Fibroblast of the aortic adventitia (primary cell): ENCODE results near the gene PEX11B. TPM values are rescaled to one million over a fixed set of nuclear protein-coding genes. Genes with fewer than 3 reads are reported as not detected.

ENCODE experiments used
- DNase-seq: peaks from one replicate; pipeline ENCODE4 v3.0.0-alpha.2; 2010; ENCODE audit warnings: low read depth
- H3K4me3 ChIP-seq: 2 replicates; pipeline ENCODE4 v1.5.1; 2011; ENCODE audit warnings: low read depth, mild to moderate bottlenecking, control low read depth, low read length, moderate library complexity
- CTCF ChIP-seq: IDR thresholded peaks from 2 replicates; pipeline ENCODE4 v1.5.1; 2011; ENCODE audit warnings: mild to moderate bottlenecking, low read length, control low read depth, inconsistent platforms; ENCODE audit not compliant: insufficient read depth
- total RNA-seq: library from RNA; depleted of rRNA; stranded (reverse); fragments of >200 nt; gene quantifications from 2 replicates; pipeline ENCODE4 v1.2.3, GENCODE V29; 2012; ENCODE audit warnings: low replicate concordance

PEX11B gene
- total RNA-seq, 1 donor = 26.8 TPM

GRCh38 chr1:145874646-145875045 lies 43.9 kb downstream of the PEX11B start:
- no peak overlapping the region for H3K4me3 ChIP-seq
- TF ChIP-seq CTCF = no peak
- no peak for DNase-seq

DNA sequence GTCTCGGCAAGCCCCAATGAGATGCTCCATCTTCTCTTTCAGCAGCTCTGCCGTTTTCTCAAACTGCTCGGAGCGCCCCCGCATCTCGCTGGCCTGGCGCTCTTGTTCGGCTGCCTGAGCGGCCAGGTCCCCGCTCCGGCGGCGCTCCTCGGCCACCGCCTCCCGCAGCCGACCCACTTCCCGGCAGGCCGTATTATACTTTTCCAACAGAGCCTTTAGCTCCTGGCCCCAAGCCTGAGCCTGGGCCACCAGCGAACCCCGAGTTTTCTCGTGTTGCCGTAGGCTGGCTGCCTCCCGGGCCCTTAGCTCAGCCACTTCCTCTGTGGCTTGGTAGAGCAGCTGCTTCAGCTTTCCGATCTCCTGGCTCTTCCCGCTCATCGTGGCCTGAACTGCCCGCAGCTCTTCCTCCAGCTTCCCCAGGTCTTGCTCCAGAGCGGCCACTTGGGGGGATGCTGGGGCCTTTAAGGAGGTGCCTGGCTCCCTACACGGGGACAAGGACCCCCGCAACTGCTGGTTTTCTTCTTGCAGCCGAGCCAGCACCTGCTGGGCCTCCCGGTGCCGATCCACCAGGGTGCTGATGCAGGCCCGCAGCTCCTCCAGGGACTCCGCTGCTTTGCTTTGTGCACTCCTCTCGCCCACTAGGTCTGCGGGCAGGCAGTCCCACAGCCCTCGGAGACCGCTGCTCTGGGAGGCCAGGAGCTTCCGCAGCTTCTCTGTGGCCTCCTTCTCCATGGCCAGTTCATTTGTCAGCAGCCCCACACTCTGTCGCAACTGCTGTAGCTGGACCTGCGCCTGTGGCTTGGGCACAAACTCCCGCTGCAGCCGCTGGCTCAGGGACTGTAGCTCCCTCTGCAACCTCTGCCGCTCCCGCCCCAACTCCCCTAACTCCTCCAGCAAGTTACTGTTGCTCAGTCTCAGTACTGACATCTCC lies 46.3 kb downstream of the PEX11B start:
- peak; percentile 65 for DNase-seq
- TF ChIP-seq CTCF = no peak
- peak overlapping the region; percentile 72 for H3K4me3 ChIP-seq

GRCh38 chr1:145868232-145868631 lies 50.3 kb downstream of the PEX11B start:
- no peak for DNase-seq
- TF ChIP-seq CTCF = no peak
- no peak overlapping the region for H3K4me3 ChIP-seq

DNA sequence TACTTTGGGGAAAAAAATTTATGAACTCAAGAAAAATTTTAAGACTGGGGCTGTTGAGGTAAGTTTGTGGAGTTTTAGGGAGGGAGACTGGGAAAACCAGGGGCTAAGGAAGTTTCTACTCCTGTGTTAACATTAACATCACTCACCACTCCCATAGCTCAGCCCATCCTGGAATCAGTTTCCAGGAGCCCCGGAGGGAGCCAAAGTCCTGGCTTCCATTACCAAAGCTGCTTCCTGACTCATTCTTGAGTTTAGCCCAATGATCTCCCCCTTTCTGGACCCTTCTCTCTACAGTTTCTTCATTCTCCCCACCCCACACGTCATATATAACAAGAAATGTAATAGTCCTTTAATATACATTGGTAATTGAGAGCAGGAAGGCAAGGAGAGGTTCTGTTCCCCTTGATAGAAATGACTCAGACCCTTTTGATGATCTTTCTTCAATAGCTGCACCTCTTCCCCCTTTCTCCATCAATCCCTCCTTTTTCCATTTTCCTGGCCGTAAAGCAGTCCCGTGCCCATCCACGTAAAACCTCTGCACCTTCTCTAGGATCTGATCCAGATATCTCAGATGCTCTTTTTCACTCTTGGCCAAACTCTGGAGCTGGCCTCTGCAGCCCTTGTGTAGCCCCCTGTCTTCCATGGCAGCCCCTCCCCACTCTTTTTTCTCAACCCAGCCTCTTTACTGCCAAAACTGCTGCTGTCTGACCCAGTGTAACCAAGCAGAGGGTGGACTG lies 55.1 kb downstream of the PEX11B start:
- DNase-seq = peak; percentile 58
- H3K4me3 ChIP-seq = no peak overlapping the region
- no peak for TF ChIP-seq CTCF

Other genes with a start within 250 kb of the PEX11B start
- 0.54 TPM in 1 of 2 replicates, not detected in the other for gene PDZK1, start 211.3 kb downstream of the PEX11B start, total RNA-seq
- not detected in 2 replicates for gene CD160, start 199.2 kb downstream of the PEX11B start, total RNA-seq
- gene RNF115, start 94.6 kb downstream of the PEX11B start, total RNA-seq = 17.3 and 33.5 TPM in 2 replicates
- 58.6 and 163 TPM in 2 replicates for gene POLR3C, start 94.5 kb downstream of the PEX11B start, total RNA-seq
- 5.2 and 8.3 TPM in 2 replicates for gene NUDT17, start 73.1 kb downstream of the PEX11B start, total RNA-seq
- gene PIAS3, start 59.6 kb downstream of the PEX11B start, total RNA-seq = 6.4 and 24.6 TPM in 2 replicates
- gene ANKRD35, start 32.9 kb downstream of the PEX11B start, total RNA-seq = 3.2 and 3.9 TPM in 2 replicates
- gene ITGA10, start 8.7 kb downstream of the PEX11B start, total RNA-seq = 2.0 and 28.3 TPM in 2 replicates
- gene RBM8A, start 8.8 kb upstream of the PEX11B start, total RNA-seq = 111 and 583 TPM in 2 replicates
- gene LIX1L, start 39.3 kb upstream of the PEX11B start, total RNA-seq = 50.8 and 73.3 TPM in 2 replicates
- 0.65 and 0.99 TPM in 2 replicates for gene ANKRD34A, start 45.9 kb upstream of the PEX11B start, total RNA-seq
- 15.7 and 28.4 TPM in 2 replicates for gene POLR3GL, start 46.0 kb upstream of the PEX11B start, total RNA-seq
- 73.0 and 257 TPM in 2 replicates for gene TXNIP, start 77.9 kb upstream of the PEX11B start, total RNA-seq
- not detected in 2 replicates for gene HJV, start 103.0 kb upstream of the PEX11B start, total RNA-seq
- 1.1 and 3.7 TPM in 2 replicates for gene NBPF10, start 226.1 kb upstream of the PEX11B start, total RNA-seq